Endothelial cell (in vitro differentiated cells): ENCODE measurements around the gene CRIP1. TPM values are rescaled to one million over a fixed set of nuclear protein-coding genes. Genes with fewer than 3 reads are reported as not detected.

Experiments used
- DNase-seq: peaks from one replicate; pipeline ENCODE4 v3.0.0; 2021; ENCODE audit warnings: low spot score
- H3K27ac Mint-ChIP-seq: one replicate; pipeline ENCODE4 v1.8.0; 2021; ENCODE audit warnings: mixed read lengths, inconsistent platforms; ENCODE audit not compliant: unreplicated experiment
- H3K27me3 Mint-ChIP-seq: one replicate; pipeline ENCODE4 v1.8.0; 2021; ENCODE audit warnings: mild to moderate bottlenecking, moderate library complexity, mixed read lengths, inconsistent platforms; ENCODE audit not compliant: unreplicated experiment
- H3K36me3 Mint-ChIP-seq: one replicate; pipeline ENCODE4 v1.8.0; 2021; ENCODE audit warnings: mild to moderate bottlenecking, low read depth, mixed read lengths, inconsistent platforms; ENCODE audit not compliant: unreplicated experiment
- H3K4me1 Mint-ChIP-seq: one replicate; pipeline ENCODE4 v1.8.0; 2021; ENCODE audit warnings: mild to moderate bottlenecking, mixed read lengths, inconsistent platforms; ENCODE audit not compliant: unreplicated experiment
- H3K4me3 Mint-ChIP-seq: one replicate; pipeline ENCODE4 v1.8.0; 2021; ENCODE audit warnings: mild to moderate bottlenecking, mixed read lengths, inconsistent platforms; ENCODE audit not compliant: unreplicated experiment
- H3K9me3 Mint-ChIP-seq: one replicate; pipeline ENCODE4 v1.8.0; 2021; ENCODE audit warnings: mixed read lengths, inconsistent platforms; ENCODE audit not compliant: unreplicated experiment
- total RNA-seq: library from RNA; stranded (reverse); fragmentation: NEBNext Ultra II Directional; extraction: Animal tissue kit (Norgen Biotek cat#: 25700); gene quantifications from one replicate; pipeline ENCODE4 v1.2.1, GENCODE V29; 2021; ENCODE audit not compliant: unreplicated experiment
- TF ChIP-seq, protein P1 (sequence below): fragments of 200-600 bp; sonication (generic); IDR thresholded peaks from one replicate; pipeline ENCODE4 v1.5.0; 2021; ENCODE audit warnings: antibody characterized with exemption; ENCODE audit not compliant: unreplicated experiment

The CRIP1 gene
- total RNA-seq, 1 donor from 2014 or later: 2.5 TPM

DNA sequence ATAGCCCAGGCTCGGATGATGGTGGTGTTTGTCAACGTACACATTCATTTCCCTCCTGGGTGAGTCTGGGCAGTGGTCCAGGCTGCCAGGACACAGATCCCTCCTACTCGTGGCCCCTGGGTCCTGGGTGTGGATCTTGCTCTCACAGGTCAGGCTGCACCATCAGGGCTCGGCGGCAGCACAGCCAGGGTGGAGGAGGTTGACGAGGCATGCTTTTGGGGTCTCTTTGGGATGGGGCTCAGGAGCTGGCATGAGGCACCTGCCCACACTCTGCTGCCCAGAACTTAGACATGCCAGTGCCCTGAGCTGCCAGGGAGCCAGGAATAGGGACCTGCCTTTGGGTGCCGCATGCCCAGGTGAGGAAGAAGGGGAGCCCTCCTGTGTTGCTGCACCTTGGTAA lies 49.4 kb downstream of the CRIP1 start:
- peaks cover 4% of the 10 kb centered on the region for H3K36me3 Mint-ChIP-seq
- H3K27me3 Mint-ChIP-seq: peaks cover 25% of the 10 kb centered on the region
- no peaks in the 10 kb centered on the region for H3K9me3 Mint-ChIP-seq
- no peak overlapping the region for H3K4me3 Mint-ChIP-seq
- no peak for DNase-seq
- H3K4me1 Mint-ChIP-seq: no peaks in the 10 kb centered on the region
- TF ChIP-seq, protein P1, sequence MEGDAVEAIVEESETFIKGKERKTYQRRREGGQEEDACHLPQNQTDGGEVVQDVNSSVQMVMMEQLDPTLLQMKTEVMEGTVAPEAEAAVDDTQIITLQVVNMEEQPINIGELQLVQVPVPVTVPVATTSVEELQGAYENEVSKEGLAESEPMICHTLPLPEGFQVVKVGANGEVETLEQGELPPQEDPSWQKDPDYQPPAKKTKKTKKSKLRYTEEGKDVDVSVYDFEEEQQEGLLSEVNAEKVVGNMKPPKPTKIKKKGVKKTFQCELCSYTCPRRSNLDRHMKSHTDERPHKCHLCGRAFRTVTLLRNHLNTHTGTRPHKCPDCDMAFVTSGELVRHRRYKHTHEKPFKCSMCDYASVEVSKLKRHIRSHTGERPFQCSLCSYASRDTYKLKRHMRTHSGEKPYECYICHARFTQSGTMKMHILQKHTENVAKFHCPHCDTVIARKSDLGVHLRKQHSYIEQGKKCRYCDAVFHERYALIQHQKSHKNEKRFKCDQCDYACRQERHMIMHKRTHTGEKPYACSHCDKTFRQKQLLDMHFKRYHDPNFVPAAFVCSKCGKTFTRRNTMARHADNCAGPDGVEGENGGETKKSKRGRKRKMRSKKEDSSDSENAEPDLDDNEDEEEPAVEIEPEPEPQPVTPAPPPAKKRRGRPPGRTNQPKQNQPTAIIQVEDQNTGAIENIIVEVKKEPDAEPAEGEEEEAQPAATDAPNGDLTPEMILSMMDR: no peak
- H3K27ac Mint-ChIP-seq: no peak overlapping the region

DNA sequence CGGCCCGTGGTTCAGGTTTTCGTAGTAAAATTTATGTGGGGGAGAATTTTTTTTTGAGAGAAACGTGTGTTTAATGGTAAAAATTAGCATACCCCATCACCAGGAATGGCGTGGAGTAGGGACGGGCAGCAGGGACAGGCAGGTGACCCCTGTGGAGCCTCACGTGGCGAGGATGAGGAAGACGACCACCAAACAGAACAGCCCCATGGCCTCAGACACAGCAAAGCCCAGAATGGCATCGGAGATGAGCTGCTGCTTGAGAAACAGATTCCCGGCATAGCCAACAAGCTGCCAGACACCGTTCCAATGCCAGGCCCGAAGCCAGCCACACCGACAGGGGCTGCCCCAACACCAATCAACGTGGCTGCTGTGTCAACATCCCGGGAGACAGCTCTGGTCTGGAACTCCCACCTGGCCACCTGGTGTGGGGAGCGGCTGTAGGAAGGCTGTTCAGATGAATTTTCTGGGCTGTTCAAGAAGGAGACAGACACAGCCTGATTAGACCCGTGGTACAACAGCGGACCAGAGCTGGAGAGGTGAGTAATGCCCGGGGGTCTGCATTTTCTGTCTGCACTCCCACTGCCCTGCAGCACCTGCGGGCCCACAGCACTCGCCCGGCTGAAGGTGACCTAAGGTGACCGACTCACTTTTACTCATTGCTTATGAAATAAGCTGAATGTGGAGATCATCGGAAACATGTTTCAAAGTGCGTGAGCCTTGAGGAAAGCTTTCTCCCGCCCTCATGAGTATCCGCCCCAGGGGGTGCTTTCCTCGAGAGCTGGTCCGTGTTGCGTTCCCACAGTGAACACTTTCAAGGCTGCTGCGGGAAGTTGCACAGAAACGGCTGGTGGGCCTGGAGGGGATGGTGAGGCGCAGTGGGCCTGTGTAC lies 50.2 kb downstream of the CRIP1 start:
- peaks cover 4% of the 10 kb centered on the region for H3K36me3 Mint-ChIP-seq
- no peaks in the 10 kb centered on the region for H3K9me3 Mint-ChIP-seq
- no peak for DNase-seq
- peaks cover 24% of the 10 kb centered on the region for H3K27me3 Mint-ChIP-seq
- H3K4me3 Mint-ChIP-seq: no peak overlapping the region
- H3K27ac Mint-ChIP-seq: no peak overlapping the region
- H3K4me1 Mint-ChIP-seq: no peaks in the 10 kb centered on the region
- TF ChIP-seq, protein P1: no peak

DNA sequence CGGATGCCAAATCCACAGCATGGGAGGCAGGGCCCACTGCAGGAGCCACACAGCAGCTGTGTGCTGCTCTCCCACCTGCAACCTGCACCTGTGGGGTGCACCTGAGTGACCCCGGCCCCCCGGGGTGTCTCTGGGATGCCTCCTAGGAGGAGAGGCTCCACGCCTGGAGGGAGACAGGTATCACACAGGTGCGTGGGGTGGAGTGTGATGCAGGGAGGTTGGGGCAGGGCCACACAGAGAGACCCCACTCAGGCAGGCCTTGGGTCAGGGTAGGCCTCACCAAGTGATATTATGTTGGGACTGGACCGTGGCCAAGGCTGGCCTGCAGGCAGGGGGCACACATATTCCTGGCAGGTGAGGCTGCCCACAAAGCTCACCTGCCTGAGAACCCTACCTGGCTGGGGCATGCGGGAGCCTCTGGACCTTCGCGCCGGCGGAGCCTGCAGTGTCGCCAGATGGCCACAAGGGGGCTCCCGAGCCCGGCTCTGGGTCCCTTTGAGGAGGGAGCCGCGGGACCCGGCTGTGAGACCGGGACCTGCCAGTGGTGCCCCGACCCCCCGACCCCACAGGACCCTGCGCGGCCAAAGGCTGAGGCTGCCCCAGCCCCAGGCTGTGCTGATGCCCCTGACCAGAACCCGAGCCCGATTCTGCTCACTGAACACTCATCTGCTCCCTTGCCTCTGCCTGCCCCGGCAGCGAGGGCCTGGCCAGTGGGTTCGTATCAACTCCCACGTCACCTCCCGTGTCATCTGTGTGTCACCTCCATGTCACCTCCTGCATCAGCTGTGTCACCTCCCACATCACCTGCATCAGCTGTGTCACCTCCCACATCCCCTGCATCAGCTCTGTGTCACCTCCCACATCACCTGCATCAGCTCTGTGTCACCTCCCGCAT lies 51.1 kb downstream of the CRIP1 start:
- Mint-ChIP-seq H3K9me3 (no peaks in the 10 kb centered on the region), H3K27me3 (peaks cover 23% of the 10 kb centered on the region), H3K27ac (no peak overlapping the region), H3K4me3 (no peak overlapping the region), H3K36me3 (peaks cover 4% of the 10 kb centered on the region), H3K4me1 (no peaks in the 10 kb centered on the region)
- DNase-seq: peak; percentile 75
- TF ChIP-seq, protein P1: peak; percentile 97

Other genes starting within 250 kb of the CRIP1 start
- 45.1 TPM for gene BTBD6, start 238.4 kb upstream of the CRIP1 start, total RNA-seq
- gene BRF1, start 185.9 kb upstream of the CRIP1 start, total RNA-seq: 40.9 TPM
- gene PACS2, start 172.1 kb upstream of the CRIP1 start, total RNA-seq: 113 TPM
- gene TEX22, start 88.3 kb upstream of the CRIP1 start, total RNA-seq: 1.1 TPM
- 150 TPM for gene MTA1, start 67.1 kb upstream of the CRIP1 start, total RNA-seq
- gene CRIP2, start 12.1 kb upstream of the CRIP1 start, total RNA-seq: 67.4 TPM
- 11.5 TPM for gene TEDC1, start 4.4 kb downstream of the CRIP1 start, total RNA-seq
- gene TMEM121, start 39.7 kb downstream of the CRIP1 start, total RNA-seq: 1.6 TPM